ENCODE measurements around the gene C17orf75.
"Not testable (repeated sequence)": the region's sequence is repeated elsewhere in the genome, so short reads cannot be mapped to it uniquely, and the experiment has no call there.

The C17orf75 gene

DNA sequence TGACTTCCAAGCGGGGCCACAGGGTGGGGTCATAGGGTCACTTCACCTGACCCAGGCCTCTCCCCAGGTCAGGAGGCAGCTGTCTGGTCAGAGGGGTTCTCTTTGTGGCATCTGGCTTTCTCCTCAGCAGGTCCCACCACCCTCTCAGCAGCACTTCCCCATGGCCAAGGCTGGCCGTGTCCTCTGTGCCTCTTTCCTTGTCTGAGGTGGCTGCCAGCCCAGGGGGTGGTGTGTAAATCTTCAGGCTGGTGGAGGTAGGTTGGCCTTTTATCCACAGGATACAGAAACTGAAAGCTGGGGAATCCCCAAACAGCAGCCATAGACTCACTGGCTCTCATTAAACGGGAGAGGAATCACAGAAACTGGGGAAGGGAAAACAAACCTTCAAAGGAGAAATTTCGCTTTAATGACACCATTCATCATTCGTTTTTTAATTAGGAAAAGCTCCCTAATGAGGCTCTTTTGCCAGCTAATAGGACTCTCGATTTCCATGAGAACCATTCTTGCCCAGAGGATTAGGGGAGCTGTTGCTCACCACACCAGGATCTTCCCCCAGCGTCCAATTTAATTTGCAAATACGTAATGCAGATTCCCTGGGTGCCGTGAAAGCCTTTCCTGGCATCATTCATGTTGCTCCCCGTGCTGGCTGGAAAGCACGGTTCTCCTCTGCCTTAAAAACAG lies 18.0 kb downstream of the C17orf75 start:
- no peaks in the 10 kb centered on the region for H3K36me3 ChIP-seq (ENCODE audit: low read depth)
- H3K4me3 ChIP-seq (ENCODE audit: severe bottlenecking): no peak overlapping the region
- H3K27me3 ChIP-seq (ENCODE audit: insufficient read depth, poor library complexity, severe bottlenecking): no peaks in the 10 kb centered on the region
- TF ChIP-seq, protein P1, sequence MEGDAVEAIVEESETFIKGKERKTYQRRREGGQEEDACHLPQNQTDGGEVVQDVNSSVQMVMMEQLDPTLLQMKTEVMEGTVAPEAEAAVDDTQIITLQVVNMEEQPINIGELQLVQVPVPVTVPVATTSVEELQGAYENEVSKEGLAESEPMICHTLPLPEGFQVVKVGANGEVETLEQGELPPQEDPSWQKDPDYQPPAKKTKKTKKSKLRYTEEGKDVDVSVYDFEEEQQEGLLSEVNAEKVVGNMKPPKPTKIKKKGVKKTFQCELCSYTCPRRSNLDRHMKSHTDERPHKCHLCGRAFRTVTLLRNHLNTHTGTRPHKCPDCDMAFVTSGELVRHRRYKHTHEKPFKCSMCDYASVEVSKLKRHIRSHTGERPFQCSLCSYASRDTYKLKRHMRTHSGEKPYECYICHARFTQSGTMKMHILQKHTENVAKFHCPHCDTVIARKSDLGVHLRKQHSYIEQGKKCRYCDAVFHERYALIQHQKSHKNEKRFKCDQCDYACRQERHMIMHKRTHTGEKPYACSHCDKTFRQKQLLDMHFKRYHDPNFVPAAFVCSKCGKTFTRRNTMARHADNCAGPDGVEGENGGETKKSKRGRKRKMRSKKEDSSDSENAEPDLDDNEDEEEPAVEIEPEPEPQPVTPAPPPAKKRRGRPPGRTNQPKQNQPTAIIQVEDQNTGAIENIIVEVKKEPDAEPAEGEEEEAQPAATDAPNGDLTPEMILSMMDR (IDR thresholded peaks at IDR 0.05; ENCODE audit: poor library complexity, severe bottlenecking): no peak
- no peaks in the 10 kb centered on the region for H3K4me1 ChIP-seq (ENCODE audit: insufficient read depth, poor library complexity, severe bottlenecking)
- DNase-seq (ENCODE audit: low spot score) (no peak), ATAC-seq (ENCODE audit: low read depth) (peak; percentile 53; the same call in 2 of the 3 replicates)
- H3K9me3 ChIP-seq (ENCODE audit: severe bottlenecking): no peaks in the 10 kb centered on the region
- H3K27ac ChIP-seq (ENCODE audit: poor library complexity, severe bottlenecking): no peak overlapping the region

DNA sequence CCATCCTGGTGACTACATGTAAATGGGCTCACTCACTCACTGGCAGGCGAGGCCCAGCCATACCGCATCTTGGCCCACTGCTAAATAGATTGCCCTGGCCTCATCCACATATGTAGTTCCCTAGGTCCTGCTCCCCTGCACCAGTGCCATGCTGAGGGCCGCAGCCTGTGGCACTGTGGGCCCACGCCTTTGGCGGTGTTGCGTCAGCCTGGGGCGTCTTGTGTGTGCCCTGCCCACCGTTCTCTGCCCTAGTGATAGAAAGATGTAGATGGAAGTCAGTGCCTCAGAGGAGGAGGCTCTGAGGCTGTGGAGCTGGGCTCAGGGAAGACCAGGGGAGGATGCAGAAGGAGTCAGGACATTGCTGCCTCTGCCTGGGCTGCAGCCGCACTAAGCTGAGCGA lies 18.9 kb downstream of the C17orf75 start:
- H3K4me3 ChIP-seq (ENCODE audit: severe bottlenecking): no peak overlapping the region
- H3K27me3 ChIP-seq (ENCODE audit: insufficient read depth, poor library complexity, severe bottlenecking): no peaks in the 10 kb centered on the region
- no peaks in the 10 kb centered on the region for H3K4me1 ChIP-seq (ENCODE audit: insufficient read depth, poor library complexity, severe bottlenecking)
- TF ChIP-seq, protein P1 (IDR thresholded peaks at IDR 0.05; ENCODE audit: poor library complexity, severe bottlenecking): no peak
- ATAC-seq (ENCODE audit: low read depth): no peak
- H3K27ac ChIP-seq (ENCODE audit: poor library complexity, severe bottlenecking): no peak overlapping the region
- H3K36me3 ChIP-seq (ENCODE audit: low read depth): no peaks in the 10 kb centered on the region
- no peak for DNase-seq (ENCODE audit: low spot score)
- H3K9me3 ChIP-seq (ENCODE audit: severe bottlenecking): no peaks in the 10 kb centered on the region

DNA sequence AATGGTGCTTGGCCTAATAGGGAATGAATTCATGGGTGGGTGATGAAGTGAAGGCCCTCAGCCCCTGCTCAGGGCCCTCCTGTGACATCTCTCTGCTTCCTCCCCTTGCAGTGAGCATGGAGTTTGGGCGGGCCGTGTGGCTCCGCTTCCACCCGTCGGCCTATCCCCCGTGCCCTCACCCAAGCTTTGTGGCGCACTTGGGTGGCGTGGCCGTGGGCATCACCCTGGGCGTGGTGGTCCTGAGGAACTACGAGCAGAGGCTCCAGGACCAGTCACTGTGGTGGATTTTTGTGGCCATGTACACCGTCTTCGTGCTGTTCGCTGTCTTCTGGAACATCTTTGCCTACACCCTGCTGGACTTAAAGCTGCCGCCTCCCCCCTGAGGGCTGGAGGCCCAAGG lies 21.1 kb downstream of the C17orf75 start:
- Histone ChIP-seq H3K4me3 (ENCODE audit: severe bottlenecking) (no peak overlapping the region), H3K27me3 (ENCODE audit: insufficient read depth, poor library complexity, severe bottlenecking) (no peaks in the 10 kb centered on the region), H3K9me3 (ENCODE audit: severe bottlenecking) (no peaks in the 10 kb centered on the region), H3K36me3 (ENCODE audit: low read depth) (no peaks in the 10 kb centered on the region), H3K27ac (ENCODE audit: poor library complexity, severe bottlenecking) (no peak overlapping the region), H3K4me1 (ENCODE audit: insufficient read depth, poor library complexity, severe bottlenecking) (no peaks in the 10 kb centered on the region)
- TF ChIP-seq, protein P1 (IDR thresholded peaks at IDR 0.05; ENCODE audit: poor library complexity, severe bottlenecking): no peak
- ATAC-seq (ENCODE audit: low read depth) (no peak), DNase-seq (ENCODE audit: low spot score) (no peak)

DNA sequence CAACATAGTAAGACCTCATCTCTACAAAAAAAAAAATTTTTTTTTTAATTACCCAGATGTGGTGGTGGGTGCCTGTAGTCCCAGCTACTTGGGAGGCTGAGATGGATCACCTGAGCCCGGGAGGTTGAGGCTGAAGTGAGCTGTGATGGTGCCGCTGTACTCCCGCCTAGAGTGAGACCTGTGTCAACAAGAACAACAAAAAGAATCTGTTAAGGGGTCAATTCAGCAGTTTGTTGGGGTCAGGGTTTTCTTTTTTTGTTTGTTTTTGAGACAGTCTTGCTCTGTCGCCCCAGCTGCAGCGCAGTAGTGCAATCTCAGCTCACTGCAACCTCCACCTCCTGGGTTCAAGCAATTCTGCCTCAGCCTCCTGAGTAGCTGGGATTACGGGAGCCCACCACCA lies 21.9 kb downstream of the C17orf75 start:
- not testable (repeated sequence) for DNase-seq (ENCODE audit: low spot score); H3K27ac ChIP-seq (ENCODE audit: poor library complexity, severe bottlenecking); ATAC-seq (ENCODE audit: low read depth); H3K4me1 ChIP-seq (ENCODE audit: insufficient read depth, poor library complexity, severe bottlenecking); H3K36me3 ChIP-seq (ENCODE audit: low read depth); H3K9me3 ChIP-seq (ENCODE audit: severe bottlenecking); H3K27me3 ChIP-seq (ENCODE audit: insufficient read depth, poor library complexity, severe bottlenecking); H3K4me3 ChIP-seq (ENCODE audit: severe bottlenecking)

DNA sequence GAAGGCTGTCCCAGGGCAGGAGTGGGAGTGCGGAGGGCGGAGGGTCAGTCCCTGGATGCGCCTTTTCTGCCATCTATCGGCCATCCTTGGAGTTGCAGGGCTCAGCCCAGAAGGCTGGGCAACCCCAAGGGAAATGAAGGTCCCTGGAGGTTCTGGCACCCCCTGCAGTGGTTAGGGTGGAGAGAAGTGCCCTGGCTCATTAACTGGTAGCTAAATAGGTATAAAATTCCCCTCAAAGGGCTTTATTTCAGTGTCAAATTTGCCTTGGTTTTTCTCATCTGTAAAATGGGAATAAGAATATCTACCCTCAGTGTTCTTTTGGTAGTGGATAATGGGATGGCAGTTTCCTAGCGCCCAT lies 22.4 kb downstream of the C17orf75 start:
- H3K27me3 ChIP-seq (ENCODE audit: insufficient read depth, poor library complexity, severe bottlenecking): no peaks in the 10 kb centered on the region
- no peaks in the 10 kb centered on the region for H3K9me3 ChIP-seq (ENCODE audit: severe bottlenecking)
- H3K27ac ChIP-seq (ENCODE audit: poor library complexity, severe bottlenecking): no peak overlapping the region
- peak; percentile 79 for ATAC-seq (ENCODE audit: low read depth)
- H3K4me3 ChIP-seq (ENCODE audit: severe bottlenecking): no peak overlapping the region
- H3K4me1 ChIP-seq (ENCODE audit: insufficient read depth, poor library complexity, severe bottlenecking): no peaks in the 10 kb centered on the region
- DNase-seq (ENCODE audit: low spot score): no peak
- TF ChIP-seq, protein P1 (IDR thresholded peaks at IDR 0.05; ENCODE audit: poor library complexity, severe bottlenecking): peak; percentile 96
- no peaks in the 10 kb centered on the region for H3K36me3 ChIP-seq (ENCODE audit: low read depth)

Data from RWPE2 (cell line).